T-helper 1 cell treated with Interleukin-12 subunit alpha and Interleukin-12 subunit beta and Interleukin-4 antibody, amounts not matched to agents 30 μg/mL and 1 μg/mL, for 36 hours (primary cell): Measurements from ENCODE around the gene SLC7A10.
"Not testable (repeated sequence)": the region's sequence is repeated elsewhere in the genome, so short reads cannot be mapped to it uniquely, and the experiment has no call there.

ENCODE experiments used
- H3K27ac Mint-ChIP-seq: one replicate; pipeline ENCODE4 v1.8.0; 2021; ENCODE audit warnings: mild to moderate bottlenecking, mixed read lengths
- H3K27me3 Mint-ChIP-seq: one replicate; pipeline ENCODE4 v1.8.0; 2021; ENCODE audit warnings: low read depth, mixed read lengths
- H3K36me3 Mint-ChIP-seq: one replicate; pipeline ENCODE4 v1.8.0; 2021; ENCODE audit warnings: low read depth, mixed read lengths
- H3K4me1 Mint-ChIP-seq: one replicate; pipeline ENCODE4 v1.8.0; 2021; ENCODE audit warnings: low read depth, mixed read lengths
- H3K4me3 Mint-ChIP-seq: one replicate; pipeline ENCODE4 v1.8.0; 2021; ENCODE audit warnings: mild to moderate bottlenecking, moderate library complexity, mixed read lengths
- H3K9me3 Mint-ChIP-seq: one replicate; pipeline ENCODE4 v1.8.0; 2021; ENCODE audit warnings: mixed read lengths

SLC7A10 gene

DNA sequence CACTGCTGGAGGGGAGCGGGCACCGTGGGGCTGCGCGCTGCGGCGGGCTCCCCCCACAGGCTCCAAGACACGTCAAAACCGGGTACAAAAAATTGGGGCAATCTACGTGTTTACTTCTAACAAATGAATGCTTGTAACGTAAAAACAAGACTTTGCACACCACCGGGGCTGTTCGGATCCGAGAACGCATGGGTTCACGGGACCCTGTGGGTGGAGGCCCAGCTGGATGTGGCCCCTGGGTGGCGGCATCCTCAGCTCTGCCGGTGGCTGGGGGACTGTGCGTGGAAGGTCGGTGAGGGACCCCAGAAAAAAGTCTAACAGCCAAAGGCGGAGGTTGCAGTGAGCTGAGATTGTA lies 10.3 kb upstream of the SLC7A10 start:
- Mint-ChIP-seq H3K9me3 (no peaks in the 10 kb centered on the region), H3K27me3 (peaks cover under 1% of the 10 kb centered on the region), H3K36me3 (no peaks in the 10 kb centered on the region), H3K4me1 (no peaks in the 10 kb centered on the region), H3K4me3 (no peak overlapping the region), H3K27ac (no peak overlapping the region)

DNA sequence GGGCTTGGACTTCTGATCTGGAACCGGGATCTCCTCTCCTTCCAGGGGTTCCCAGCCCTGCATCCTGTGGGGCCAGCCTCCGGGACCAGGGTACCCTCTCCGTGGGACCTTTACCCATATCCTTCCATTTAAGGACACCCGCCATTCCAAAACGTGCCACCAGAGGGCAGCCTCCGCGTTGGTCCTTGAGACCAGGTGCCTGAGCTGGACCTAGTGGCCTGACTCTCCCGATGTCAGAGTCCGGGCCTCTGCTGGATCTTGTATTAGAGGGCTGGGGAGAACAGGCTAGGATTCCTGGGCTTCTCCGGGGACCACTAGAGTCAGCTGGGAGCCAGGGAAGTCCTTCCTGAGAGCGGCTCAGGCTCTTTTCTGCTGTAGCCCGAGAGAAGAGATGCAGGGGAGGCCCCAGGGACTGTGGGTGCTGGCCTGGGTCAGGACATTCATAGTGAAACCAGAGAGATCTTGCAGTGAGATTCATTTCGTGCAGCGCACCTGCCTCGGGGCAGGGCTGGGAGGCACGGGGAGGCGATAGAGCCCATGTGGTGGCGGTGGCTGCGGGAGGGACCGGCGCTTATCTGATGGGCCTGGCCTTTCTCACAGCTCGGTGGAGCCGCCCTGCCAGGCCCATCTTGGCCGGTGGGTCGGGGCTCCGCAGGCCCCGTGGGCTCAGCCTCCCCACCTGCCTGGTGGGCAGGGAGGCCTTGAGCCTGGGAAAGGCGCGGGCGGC lies 9.8 kb upstream of the SLC7A10 start:
- Mint-ChIP-seq H3K4me3 (no peak overlapping the region), H3K27me3 (peaks cover 5% of the 10 kb centered on the region), H3K9me3 (no peaks in the 10 kb centered on the region), H3K4me1 (no peaks in the 10 kb centered on the region), H3K36me3 (no peaks in the 10 kb centered on the region), H3K27ac (no peak overlapping the region)

DNA sequence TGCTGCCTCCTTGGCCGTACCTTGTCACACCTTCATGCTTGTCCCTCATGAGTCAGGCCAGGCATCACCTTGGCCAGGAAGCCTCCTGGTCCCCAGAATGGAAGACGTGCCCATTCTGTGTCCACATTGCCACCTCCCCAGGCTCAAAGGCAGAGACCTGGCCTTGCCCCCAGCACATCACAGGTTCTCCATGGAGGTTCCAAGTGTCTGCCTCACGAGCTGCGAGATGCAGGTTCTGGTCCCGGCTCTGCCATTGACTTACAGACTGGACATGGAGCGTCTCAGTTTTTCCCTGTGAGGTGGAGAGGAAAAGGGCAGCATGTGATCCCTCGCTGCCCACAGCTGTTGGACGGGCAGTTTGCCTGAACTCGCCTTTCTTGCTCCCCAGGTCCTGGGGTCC lies 9.1 kb upstream of the SLC7A10 start:
- no peaks in the 10 kb centered on the region for H3K9me3 Mint-ChIP-seq
- no peaks in the 10 kb centered on the region for H3K4me1 Mint-ChIP-seq
- H3K4me3 Mint-ChIP-seq, result no peak overlapping the region
- H3K27ac Mint-ChIP-seq, result no peak overlapping the region
- peaks cover 8% of the 10 kb centered on the region for H3K27me3 Mint-ChIP-seq
- H3K36me3 Mint-ChIP-seq, result no peaks in the 10 kb centered on the region

DNA sequence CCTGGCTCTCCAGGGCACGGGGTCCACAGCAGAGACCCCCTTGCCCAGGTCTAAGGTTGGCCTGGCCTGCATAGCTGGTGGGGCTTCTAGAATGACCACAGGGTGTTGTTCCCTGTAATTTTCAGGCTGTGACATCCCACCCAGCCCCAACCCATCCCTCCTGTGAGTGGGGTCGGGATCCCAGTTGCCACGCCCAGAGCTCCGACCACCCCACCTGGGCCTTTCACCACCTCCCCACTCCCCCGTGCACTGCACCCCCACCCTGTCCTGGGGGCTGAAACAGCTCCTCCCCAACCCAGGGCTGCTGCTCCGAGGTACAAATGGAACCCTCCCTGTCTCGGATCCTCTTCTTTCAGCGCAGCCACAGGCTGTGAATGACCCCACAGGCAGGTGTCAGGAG lies 8.4 kb upstream of the SLC7A10 start:
- Mint-ChIP-seq H3K4me1 (no peaks in the 10 kb centered on the region), H3K4me3 (no peak overlapping the region), H3K9me3 (no peaks in the 10 kb centered on the region), H3K27me3 (peaks cover 10% of the 10 kb centered on the region), H3K36me3 (no peaks in the 10 kb centered on the region), H3K27ac (no peak overlapping the region)

DNA sequence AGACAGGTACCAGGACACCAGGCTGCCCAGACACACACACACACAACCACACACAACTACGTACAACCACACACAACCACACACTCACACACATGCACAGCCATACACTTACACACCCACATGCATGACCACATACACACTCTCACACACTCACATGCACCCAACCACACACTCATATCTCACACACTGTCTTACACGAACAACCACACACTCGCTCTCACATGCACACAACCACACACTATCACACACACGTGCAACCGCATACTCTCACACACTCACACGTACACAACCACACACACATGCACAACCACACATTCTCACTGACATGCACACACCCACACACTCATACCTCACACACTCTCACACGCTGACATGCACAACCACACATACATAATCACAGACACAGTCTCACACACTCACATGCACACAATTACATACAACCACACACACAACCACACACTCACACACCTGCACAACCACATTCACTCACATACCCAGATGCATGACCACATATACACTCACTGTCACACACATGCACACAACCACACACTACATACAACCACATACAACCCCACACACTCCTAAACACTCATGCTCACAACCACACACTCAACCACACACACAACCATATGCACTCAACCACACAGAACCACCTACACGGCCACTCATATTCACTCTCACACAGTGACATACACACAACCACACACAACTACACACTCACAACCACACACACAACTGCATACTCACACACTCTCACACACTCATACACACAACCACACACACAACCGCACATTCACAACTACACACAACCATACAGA lies 7.6 kb upstream of the SLC7A10 start:
- Mint-ChIP-seq H3K27ac (no peak overlapping the region), H3K4me1 (no peaks in the 10 kb centered on the region), H3K4me3 (no peak overlapping the region), H3K36me3 (no peaks in the 10 kb centered on the region), H3K27me3 (peaks cover 16% of the 10 kb centered on the region), H3K9me3 (peaks cover 6% of the 10 kb centered on the region)

DNA sequence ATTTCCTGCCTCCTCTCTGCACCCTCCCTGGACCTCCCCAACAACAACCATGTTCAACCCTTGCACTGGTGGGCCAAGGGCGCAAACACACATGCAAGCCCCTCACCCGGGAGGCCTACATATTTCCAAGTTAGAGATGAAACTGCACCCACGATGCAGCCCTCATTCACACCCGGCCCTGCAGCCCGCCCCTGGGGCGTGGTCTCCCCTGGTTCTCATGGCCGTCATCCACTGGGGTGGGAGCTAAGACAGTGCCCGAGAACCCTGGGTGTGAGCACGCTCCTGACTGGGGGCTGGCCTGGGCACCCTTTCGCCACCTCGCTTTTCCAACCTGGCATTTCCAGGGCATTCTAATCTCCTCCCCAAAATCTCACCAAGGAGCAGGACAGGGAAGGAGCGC lies 7.0 kb upstream of the SLC7A10 start:
- peaks cover 11% of the 10 kb centered on the region for H3K9me3 Mint-ChIP-seq
- no peak overlapping the region for H3K27ac Mint-ChIP-seq
- H3K27me3 Mint-ChIP-seq, result peaks cover 22% of the 10 kb centered on the region
- peaks cover 3% of the 10 kb centered on the region for H3K36me3 Mint-ChIP-seq
- H3K4me3 Mint-ChIP-seq, result no peak overlapping the region
- no peaks in the 10 kb centered on the region for H3K4me1 Mint-ChIP-seq

DNA sequence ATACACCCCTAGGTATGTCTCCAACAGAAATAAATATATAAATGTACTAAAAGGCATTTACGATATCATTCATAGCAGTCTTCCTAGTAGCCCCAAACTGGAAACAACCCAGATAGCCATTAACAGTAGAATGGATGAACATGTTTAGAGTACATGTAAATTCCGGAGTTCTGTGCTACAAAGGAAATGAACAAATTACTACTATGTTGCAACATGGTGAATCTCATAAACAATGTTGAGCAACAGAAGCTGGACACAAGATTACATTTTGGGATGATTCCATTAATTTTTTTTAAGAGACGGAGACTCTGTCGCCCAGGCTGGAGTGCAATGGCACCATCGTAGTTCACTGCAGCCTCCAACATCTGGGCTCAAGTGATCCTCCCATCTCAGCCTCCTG lies 5.9 kb upstream of the SLC7A10 start:
- Mint-ChIP-seq H3K36me3 (peaks cover 3% of the 10 kb centered on the region), H3K27ac (no peak overlapping the region), H3K4me3 (no peak overlapping the region), H3K27me3 (peaks cover 31% of the 10 kb centered on the region), H3K9me3 (peaks cover 16% of the 10 kb centered on the region), H3K4me1 (no peaks in the 10 kb centered on the region)

DNA sequence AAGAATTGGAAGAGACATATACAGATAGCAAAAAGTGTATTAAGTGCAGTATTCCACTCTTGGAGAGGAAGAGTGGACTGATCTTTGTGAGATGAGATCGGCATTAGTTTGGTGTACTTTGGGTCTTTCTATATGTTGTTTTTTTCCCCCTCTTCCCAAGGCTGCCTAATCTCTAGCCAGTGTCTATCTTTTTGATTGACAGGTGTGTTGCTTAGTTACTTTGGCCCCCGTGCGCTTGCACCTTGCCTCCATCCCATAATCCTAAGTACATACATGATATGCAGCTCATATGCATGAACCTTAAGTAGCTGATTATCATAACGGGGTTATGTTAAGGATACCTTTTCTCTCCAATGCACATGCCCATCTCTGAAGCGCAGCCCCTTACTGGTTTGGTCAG lies 4.3 kb upstream of the SLC7A10 start:
- Mint-ChIP-seq H3K27ac (no peak overlapping the region), H3K9me3 (peaks cover 16% of the 10 kb centered on the region), H3K36me3 (peaks cover 3% of the 10 kb centered on the region), H3K27me3 (peaks cover 43% of the 10 kb centered on the region), H3K4me3 (no peak overlapping the region), H3K4me1 (no peaks in the 10 kb centered on the region)

DNA sequence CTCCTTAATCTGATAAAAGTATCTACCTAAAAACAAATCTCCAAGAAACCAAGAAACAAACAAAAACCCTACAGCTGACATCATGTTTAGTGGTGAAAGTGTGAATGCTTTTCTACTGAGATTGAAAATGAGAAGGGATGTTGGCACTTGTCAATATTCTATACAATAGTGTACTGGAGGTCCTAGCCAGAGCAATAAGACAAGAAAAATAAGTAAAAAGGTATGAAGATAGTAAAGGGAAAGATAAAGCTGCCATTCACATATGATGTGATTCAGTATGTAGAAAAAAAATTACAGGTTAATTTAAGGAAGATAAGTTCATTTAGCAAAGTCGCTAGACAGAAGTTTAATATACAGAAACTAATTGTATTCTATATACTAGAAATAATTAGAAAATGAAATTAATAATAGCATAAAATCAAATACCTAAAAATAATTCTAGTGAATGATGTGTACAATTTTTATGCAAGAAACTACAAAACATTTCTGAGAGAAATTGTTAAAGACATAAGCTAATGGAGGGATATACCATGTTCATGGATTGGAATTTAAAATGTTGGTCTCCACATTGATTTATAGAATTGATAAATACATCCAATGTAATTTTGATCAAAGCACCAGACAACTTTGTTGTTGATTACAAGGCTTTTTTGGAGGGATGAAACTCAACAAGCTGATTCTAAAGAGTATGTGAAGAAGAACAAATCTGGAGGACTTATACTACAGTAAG lies 2.4 kb upstream of the SLC7A10 start:
- Mint-ChIP-seq H3K36me3 (peaks cover 3% of the 10 kb centered on the region), H3K9me3 (peaks cover 16% of the 10 kb centered on the region), H3K27me3 (peaks cover 60% of the 10 kb centered on the region), H3K27ac (no peak overlapping the region), H3K4me3 (no peak overlapping the region), H3K4me1 (no peaks in the 10 kb centered on the region)

DNA sequence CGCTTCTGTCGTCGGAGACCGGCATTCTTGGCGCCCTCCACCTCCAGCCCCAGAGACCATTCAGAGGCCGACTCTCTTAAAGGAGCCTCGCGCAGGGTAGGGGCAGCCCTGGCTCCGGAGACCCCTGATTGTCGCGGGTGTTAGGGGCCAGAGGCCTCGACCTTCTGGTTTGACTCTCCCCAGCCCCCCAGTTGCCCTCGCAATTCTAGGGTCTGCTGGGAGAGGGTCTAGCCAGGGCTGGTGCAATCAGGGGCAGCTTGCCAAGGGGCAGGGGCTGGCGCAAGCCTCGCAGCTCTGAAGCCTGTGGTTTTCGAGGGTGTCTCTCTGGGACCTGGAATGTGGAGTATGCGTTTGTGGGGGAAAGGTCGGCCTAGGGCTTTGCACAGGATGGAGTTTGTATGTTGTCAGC lies 1.6 kb upstream of the SLC7A10 start:
- Mint-ChIP-seq H3K27ac (no peak overlapping the region), H3K27me3 (peaks cover 66% of the 10 kb centered on the region), H3K9me3 (peaks cover 16% of the 10 kb centered on the region), H3K4me1 (no peaks in the 10 kb centered on the region), H3K36me3 (peaks cover 3% of the 10 kb centered on the region), H3K4me3 (no peak overlapping the region)

DNA sequence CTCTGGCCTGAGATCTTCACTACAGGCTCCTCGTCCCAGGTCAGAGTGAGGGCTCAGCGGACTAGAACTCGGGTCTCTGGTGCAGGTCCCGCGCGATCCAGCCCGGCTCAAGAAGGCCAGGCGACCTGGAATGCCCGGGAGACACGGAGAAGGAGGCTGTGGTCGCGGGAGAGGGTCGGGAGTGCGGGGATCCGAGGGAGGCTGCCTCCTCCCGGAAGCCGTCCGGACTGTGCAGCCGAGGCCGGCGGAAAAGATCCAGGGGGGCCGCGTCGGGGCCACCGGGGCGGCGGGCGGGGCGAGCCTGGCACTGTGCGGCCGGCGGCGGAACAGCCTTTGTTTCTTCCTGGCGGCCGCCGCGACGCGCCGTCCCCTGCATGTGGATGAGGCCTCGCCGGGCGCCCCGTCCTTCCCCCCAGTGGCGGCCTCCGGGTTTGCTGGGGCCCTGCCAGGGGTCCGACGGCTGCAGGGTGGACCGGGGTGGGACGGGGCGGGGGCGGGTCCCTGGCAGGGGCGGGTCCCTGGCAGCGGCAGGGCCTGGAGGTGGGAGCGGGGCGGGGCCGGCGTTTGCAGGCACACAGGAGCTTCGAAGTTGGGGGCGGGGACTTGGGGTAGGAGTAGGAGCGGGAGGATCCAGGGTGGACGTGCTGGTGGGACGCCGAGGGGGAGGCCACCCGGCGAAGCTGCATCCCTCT lies 1.0 kb upstream of the SLC7A10 start:
- peaks cover 3% of the 10 kb centered on the region for H3K36me3 Mint-ChIP-seq
- H3K27me3 Mint-ChIP-seq, result peaks cover 66% of the 10 kb centered on the region
- no peak overlapping the region for H3K27ac Mint-ChIP-seq
- peaks cover 16% of the 10 kb centered on the region for H3K9me3 Mint-ChIP-seq
- no peaks in the 10 kb centered on the region for H3K4me1 Mint-ChIP-seq
- no peak overlapping the region for H3K4me3 Mint-ChIP-seq

DNA sequence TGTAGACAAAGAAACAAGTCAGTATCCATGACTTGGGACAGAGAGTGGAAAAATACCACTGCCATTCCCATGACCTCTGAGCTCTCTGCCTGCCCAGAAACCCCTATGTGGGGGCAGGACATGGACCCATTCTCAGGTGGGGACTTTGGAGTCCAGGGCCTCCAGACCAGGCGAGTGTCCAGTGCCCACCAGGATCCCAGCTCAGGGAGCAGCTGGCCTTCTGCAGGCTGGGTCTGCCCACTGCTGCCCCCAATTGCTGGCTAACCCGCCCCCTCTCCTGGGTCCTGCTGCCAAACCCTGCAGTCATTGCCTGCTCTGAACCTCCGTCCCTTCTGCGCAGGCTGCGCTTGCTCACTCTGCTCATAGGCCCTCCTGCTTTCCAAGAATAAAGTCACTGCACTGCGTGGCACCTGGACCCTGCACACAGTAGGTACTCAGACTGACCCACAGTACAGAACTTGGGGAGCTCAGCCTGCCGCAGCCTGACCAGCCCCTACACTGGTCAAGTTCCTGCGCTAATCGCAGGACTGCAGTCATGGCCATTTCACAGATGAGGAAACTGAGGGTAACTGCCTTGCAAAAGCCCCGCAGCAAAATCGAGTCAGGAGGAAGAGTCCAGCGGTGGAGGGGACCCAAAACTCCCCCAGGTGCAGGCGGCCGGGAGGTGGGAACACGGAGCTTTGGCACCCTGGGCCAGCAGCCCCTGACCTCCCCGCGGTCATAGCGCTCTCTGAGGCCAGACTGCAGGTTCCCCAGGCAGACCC lies 774 bp downstream of the SLC7A10 start:
- H3K27ac Mint-ChIP-seq, result no peak overlapping the region

DNA sequence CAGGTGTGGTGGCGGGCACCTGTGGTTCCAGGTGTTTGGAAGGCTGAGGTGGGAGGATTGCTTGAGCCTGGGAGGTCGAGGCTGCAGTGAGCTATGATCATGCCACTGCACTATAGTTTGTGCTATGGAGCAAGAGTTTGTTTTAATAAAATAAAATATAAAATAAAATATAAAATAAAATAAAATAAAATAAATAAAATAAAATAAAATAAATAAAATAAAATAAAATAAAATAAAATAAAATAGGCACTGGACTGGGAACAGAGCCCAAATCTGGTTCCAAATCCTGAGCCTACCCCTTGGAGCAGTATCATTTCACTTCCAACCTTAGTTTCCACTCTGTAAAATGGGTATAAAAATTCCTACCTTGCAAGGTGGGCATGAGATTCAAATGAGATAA lies 3.4 kb downstream of the SLC7A10 start:
- not testable (repeated sequence) for H3K4me1 Mint-ChIP-seq, H3K9me3 Mint-ChIP-seq, H3K36me3 Mint-ChIP-seq, H3K27ac Mint-ChIP-seq, H3K4me3 Mint-ChIP-seq
- peaks cover 39% of the 10 kb centered on the region for H3K27me3 Mint-ChIP-seq

More for the DNA sequence above, 774 bp downstream of the SLC7A10 start:
- Mint-ChIP-seq H3K4me3 (no peak overlapping the region), H3K9me3 (peaks cover 16% of the 10 kb centered on the region), H3K27me3 (peaks cover 59% of the 10 kb centered on the region), H3K36me3 (peaks cover 3% of the 10 kb centered on the region), H3K4me1 (no peaks in the 10 kb centered on the region)

DNA sequence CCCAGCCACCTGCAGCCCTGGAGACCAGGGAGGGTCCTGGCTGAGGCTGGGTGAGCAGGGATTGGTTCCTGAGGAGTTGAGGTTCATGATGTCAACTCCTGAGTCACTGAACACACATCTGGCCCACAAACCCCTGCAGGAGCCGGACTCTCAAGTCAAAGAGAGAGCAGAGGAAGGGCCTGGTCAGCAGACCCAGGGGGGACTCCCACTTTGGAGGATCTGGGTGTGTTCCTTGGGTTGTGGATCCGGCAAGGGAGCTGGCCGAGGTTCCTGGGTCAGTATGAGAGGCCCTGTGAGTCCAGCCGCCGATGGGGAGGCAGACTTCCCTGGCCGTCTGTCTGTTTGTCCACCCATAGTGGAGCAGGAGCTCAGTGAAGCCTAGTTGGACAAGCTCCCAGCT lies 4.0 kb downstream of the SLC7A10 start:
- H3K27me3 Mint-ChIP-seq, result peaks cover 35% of the 10 kb centered on the region

More for the DNA sequence above, 4.0 kb downstream of the SLC7A10 start:
- no peaks in the 10 kb centered on the region for H3K9me3 Mint-ChIP-seq
- H3K4me1 Mint-ChIP-seq, result no peaks in the 10 kb centered on the region
- H3K27ac Mint-ChIP-seq, result no peak overlapping the region
- no peaks in the 10 kb centered on the region for H3K36me3 Mint-ChIP-seq
- no peak overlapping the region for H3K4me3 Mint-ChIP-seq
